ENCODE results near the gene KIF26A.

GRCh38 chr14:104115691-104116287 is 22.6 kb upstream of the KIF26A start:
- TF ChIP-seq GATA3 (IDR thresholded peaks at IDR 0.05; ENCODE audit: low read depth, low read length) (no peak), GATA2 (IDR thresholded peaks at IDR 0.05; ENCODE audit: low read depth, low read length) (no peak)

Measured in SH-SY5Y (cell line).